Central memory CD8-positive, alpha-beta T cell (primary cell): ENCODE measurements around the gene PROP1.
"Not testable (repeated sequence)": the region's sequence is repeated elsewhere in the genome, so short reads cannot be mapped to it uniquely, and the experiment has no call there.

ENCODE experiments used
- ATAC-seq: fragments of 150-1000 bp; cut with Tn5 transposase; replicated peaks from 2 replicates; pipeline ENCODE4 v1.10.0; 2022; ENCODE audit warnings: mild to moderate bottlenecking, moderate FRiP score, moderate number of reproducible peaks; ENCODE audit not compliant: poor library complexity, severe bottlenecking; ENCODE audit errors: extremely low read depth
- DNase-seq, 2 donors: peaks; one replicate each; pipeline ENCODE4 v3.0.0; 2021; ENCODE audit warnings: low spot score in 2 of 2
- H3K27ac Mint-ChIP-seq: one replicate; pipeline ENCODE4 v1.8.0; 2022; ENCODE audit warnings: low read depth, mild to moderate bottlenecking, moderate library complexity, mixed read lengths
- H3K27me3 Mint-ChIP-seq: one replicate; pipeline ENCODE4 v1.8.0; 2022; ENCODE audit warnings: mixed read lengths
- H3K36me3 Mint-ChIP-seq: one replicate; pipeline ENCODE4 v1.8.0; 2022; ENCODE audit warnings: mild to moderate bottlenecking, moderate library complexity, mixed read lengths; ENCODE audit not compliant: insufficient read depth
- H3K4me1 Mint-ChIP-seq: one replicate; pipeline ENCODE4 v1.8.0; 2022; ENCODE audit warnings: mixed read lengths
- H3K4me3 Mint-ChIP-seq: one replicate; pipeline ENCODE4 v1.8.0; 2022; ENCODE audit warnings: mild to moderate bottlenecking, moderate library complexity, mixed read lengths
- H3K9me3 Mint-ChIP-seq: one replicate; pipeline ENCODE4 v1.8.0; 2022; ENCODE audit warnings: mixed read lengths

The PROP1 gene

DNA sequence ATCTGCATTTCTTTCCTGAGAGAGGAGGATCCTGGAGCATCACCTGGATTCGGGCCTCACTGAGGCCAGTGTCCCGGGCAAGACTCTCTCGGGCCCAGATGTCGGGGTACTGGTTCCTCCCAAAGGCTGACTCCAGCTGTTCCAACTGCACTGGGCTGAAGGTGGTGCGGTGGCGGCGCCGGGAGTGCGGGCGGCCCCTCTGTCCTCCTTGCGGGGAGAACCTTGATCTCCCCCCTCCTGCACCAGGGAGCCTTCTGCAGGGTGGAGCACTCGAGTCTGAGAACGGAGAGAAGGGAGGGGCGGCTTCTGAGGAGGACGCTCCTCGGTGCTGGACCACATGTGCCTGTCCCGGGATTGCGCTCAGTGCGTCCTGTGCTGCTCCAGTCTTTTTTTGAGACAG, 2.0 kb downstream of the PROP1 start:
- no peak overlapping the region for H3K27ac Mint-ChIP-seq
- H3K27me3 Mint-ChIP-seq: peaks cover 26% of the 10 kb centered on the region
- H3K36me3 Mint-ChIP-seq: no peaks in the 10 kb centered on the region
- no peak overlapping the region for H3K4me3 Mint-ChIP-seq
- no peaks in the 10 kb centered on the region for H3K9me3 Mint-ChIP-seq
- ATAC-seq (no peak), DNase-seq (no peak)
- no peaks in the 10 kb centered on the region for H3K4me1 Mint-ChIP-seq

DNA sequence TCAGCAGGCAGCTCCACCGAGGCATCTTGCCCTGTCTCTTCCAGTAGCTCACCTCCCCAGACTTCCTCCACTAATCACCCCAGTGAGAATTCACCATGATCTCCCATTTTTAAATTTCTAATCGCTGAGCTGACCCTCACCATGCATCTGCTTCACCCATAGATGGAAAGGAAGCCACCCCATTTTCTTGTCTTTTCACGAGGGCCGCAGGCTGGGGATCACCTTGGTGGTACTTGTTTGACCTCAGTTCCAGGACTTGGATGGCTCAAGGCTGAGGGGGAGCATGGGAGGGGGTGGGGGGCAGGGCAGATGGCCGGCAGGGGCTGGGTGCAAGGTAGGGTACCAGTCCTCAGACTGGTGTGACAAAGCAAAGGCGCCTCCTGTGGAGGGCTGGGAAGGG, 3.6 kb downstream of the PROP1 start:
- H3K4me1 Mint-ChIP-seq: no peaks in the 10 kb centered on the region
- H3K9me3 Mint-ChIP-seq: no peaks in the 10 kb centered on the region
- no peak overlapping the region for H3K4me3 Mint-ChIP-seq
- H3K27me3 Mint-ChIP-seq: peaks cover 35% of the 10 kb centered on the region
- no peak for DNase-seq
- no peak overlapping the region for H3K27ac Mint-ChIP-seq
- no peak for ATAC-seq
- no peaks in the 10 kb centered on the region for H3K36me3 Mint-ChIP-seq

DNA sequence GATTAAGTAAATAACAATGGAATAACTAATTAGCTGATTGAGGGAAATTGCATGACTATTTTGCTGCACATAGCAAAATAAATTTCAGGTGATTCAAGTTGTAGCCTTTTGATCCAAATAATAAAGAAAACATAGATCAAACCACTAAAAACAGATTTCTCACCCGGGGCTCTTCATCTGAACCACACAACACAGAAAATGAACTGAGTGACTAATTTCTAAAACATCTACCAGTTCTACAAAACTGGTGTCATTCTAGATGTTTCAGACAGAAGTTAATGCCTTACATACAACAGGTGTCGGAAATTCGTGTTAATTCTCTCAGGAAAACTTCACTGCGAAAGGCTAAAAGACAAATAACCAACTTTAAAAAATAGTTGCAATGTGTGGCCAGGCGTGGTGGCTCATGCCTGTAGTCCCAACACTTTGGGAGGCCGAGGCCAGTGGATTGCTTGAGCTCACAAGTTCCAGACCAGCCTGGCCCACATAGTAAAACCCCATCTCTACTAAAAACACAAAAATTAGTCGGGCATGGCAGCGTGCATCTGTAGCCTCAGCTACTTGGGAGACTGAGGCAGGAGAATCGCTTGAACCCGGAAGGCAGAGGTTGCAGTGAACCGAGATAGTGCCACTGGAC, 6.9 kb downstream of the PROP1 start:
- Mint-ChIP-seq H3K9me3 (no peaks in the 10 kb centered on the region), H3K27me3 (peaks cover 58% of the 10 kb centered on the region), H3K36me3 (peaks cover 2% of the 10 kb centered on the region), H3K4me3 (no peak overlapping the region), H3K4me1 (no peaks in the 10 kb centered on the region), H3K27ac (no peak overlapping the region)
- no peak for DNase-seq
- ATAC-seq: no peak

DNA sequence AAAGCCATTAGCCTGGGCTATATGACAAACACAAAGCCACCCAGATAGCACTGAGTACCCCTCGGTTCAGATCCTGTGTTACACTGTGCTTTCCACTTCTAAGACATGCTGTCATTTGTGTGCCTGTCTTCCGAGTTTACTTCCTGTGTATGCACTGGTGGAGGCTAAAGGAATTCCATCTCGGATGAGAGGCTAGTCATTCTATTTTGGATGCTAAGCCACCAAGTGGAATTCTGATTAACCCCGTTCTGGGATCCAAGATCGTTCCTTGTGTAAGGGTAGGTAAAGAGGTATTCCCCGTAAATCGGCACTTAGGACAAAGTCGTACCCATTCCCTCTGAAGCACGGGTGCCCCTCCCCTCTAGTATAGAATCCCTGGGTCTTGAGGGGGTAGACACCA, 8.7 kb downstream of the PROP1 start:
- no peak for ATAC-seq
- peaks cover 75% of the 10 kb centered on the region for H3K27me3 Mint-ChIP-seq

DNA sequence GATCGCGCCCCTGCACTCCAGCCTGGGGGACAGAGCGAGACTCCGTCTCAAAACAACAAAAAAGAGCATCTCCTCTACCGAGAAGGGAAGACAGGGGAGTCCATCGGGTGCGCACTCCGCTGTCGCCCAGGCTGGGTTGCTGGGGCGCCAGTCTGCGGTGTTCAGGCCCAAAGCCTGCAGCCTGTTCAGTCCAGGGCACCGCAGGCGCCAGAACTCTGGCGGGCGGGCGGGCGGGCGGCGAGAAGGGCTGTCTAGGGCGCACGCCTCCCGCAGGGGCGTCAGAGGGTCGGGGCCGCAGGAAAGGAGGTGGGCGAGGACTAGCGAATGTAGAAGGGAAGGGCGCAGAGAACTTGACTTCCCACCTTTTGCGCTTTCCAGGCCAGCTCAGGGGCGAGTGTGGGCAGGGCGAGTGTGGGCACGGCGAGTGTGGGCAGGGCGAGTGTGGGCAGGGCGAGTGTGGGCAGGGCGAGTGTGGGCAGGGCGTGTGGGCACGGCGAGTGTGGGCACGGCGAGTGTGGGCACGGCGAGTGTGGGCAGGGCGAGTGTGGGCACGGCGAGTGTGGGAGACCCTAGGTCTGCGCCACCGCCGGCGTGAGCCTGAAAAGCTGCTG, 10.5 kb downstream of the PROP1 start:
- H3K4me3 Mint-ChIP-seq: peak overlapping the region; percentile 40
- no peak overlapping the region for H3K27ac Mint-ChIP-seq
- ATAC-seq (no peak), DNase-seq (no peak)
- no peaks in the 10 kb centered on the region for H3K9me3 Mint-ChIP-seq
- H3K4me1 Mint-ChIP-seq: no peaks in the 10 kb centered on the region
- peaks cover 2% of the 10 kb centered on the region for H3K36me3 Mint-ChIP-seq
- peaks cover 76% of the 10 kb centered on the region for H3K27me3 Mint-ChIP-seq

More for the DNA sequence above, 8.7 kb downstream of the PROP1 start:
- no peak overlapping the region for H3K27ac Mint-ChIP-seq
- no peaks in the 10 kb centered on the region for H3K9me3 Mint-ChIP-seq
- no peak overlapping the region for H3K4me3 Mint-ChIP-seq
- H3K36me3 Mint-ChIP-seq: peaks cover 2% of the 10 kb centered on the region
- no peak for DNase-seq
- no peaks in the 10 kb centered on the region for H3K4me1 Mint-ChIP-seq

DNA sequence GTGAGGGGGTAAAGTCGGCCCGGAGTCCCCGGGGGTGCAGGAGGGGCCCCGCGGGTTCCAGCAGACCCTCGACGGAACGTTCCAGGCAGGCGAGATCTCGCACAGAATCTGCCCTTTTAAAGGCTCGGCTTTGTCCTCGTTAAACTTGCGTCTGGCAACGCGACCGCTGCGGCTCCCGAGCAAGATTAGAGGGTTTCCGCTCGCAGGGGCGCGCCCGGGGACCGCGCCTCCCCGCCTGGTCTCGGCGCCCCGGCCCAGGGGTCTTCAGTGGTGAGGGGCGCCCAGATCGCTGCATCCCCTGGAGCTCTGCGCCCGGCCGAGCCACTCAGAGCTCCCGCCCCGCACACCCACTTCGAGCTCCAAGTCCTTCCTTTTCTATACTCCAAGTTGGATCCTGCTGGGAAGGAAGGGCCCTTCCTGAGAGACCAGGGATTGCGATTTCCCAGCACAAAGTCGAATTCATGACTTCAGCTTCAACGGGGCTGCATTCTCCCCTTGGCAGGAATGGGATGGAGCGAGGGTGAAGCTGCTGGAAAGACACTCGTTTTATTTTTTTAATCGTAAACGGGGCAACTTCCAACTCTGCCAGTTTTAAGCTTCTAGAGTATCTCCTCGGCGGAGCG, 11.3 kb downstream of the PROP1 start:
- Mint-ChIP-seq H3K4me3 (peak overlapping the region; percentile 40), H3K4me1 (no peaks in the 10 kb centered on the region), H3K27ac (no peak overlapping the region), H3K9me3 (no peaks in the 10 kb centered on the region), H3K36me3 (peaks cover 2% of the 10 kb centered on the region), H3K27me3 (peaks cover 72% of the 10 kb centered on the region)
- DNase-seq (no peak), ATAC-seq (no peak)

DNA sequence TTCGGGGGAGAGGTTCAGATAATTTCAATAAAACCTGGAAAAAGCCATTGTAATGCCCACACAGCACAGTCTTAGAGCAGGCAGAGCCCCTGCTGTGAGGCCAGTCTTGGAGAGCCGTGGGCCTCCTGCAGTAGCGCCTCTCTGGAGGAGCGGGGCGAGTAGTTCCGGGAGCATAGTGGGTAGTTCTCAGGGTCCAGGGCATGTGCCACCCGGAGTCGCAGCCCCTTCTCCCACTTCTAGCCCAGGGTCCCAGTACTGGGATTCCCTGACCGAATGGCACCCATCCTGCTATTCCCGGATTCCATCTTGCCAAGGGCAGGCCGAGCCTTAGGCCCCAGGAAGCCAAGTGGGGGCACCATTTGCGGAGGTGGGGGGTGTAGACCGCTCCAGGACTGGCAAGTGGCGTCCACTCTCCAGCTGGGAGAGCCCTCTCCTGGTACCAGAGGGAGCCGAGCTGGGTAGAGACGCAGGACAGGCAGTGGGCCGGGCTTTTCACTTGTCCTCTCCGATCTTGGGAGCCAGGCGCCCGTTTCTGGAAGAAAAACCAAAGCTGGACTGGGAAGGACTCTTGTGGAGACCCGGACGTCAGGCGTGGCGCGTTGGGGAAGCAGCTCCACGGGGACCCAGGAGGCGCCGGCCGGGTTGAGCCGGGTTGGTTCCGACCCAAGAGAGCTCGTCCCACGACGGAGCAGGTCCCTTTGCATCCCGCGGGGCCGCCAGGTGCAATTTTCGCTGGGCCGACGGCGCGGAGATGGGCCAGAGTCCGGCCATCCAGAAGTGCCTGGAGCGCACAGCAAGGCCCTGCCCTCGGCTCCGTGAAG, 12.1 kb downstream of the PROP1 start:
- H3K27me3 Mint-ChIP-seq: peaks cover 65% of the 10 kb centered on the region
- H3K9me3 Mint-ChIP-seq: no peaks in the 10 kb centered on the region
- ATAC-seq (no peak), DNase-seq (no peak)
- no peak overlapping the region for H3K4me3 Mint-ChIP-seq
- H3K27ac Mint-ChIP-seq: no peak overlapping the region
- no peaks in the 10 kb centered on the region for H3K4me1 Mint-ChIP-seq
- H3K36me3 Mint-ChIP-seq: peaks cover 4% of the 10 kb centered on the region

DNA sequence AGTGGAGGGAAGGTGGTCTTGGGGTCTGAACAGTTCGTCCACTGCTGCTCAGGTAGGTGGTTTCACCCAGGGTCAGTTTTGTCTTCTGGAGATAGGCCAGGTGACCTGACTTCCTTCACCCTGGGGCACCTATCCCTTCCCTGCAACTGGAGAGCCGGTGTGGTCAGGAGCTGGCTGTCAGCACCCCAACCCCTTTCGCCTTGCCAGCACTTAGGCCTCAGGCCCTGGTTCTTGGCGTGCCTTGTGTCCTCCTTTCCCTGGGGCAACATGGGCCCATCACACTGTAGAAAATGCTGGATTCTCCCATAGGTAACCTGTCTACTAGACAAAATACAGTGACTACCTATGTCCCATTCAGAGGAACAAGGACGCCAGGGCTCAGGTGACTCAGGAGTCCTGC, 13.1 kb downstream of the PROP1 start:
- Mint-ChIP-seq H3K27me3 (peaks cover 62% of the 10 kb centered on the region), H3K9me3 (no peaks in the 10 kb centered on the region), H3K4me3 (no peak overlapping the region), H3K36me3 (peaks cover 6% of the 10 kb centered on the region), H3K4me1 (no peaks in the 10 kb centered on the region), H3K27ac (no peak overlapping the region)
- ATAC-seq (no peak), DNase-seq (no peak)

DNA sequence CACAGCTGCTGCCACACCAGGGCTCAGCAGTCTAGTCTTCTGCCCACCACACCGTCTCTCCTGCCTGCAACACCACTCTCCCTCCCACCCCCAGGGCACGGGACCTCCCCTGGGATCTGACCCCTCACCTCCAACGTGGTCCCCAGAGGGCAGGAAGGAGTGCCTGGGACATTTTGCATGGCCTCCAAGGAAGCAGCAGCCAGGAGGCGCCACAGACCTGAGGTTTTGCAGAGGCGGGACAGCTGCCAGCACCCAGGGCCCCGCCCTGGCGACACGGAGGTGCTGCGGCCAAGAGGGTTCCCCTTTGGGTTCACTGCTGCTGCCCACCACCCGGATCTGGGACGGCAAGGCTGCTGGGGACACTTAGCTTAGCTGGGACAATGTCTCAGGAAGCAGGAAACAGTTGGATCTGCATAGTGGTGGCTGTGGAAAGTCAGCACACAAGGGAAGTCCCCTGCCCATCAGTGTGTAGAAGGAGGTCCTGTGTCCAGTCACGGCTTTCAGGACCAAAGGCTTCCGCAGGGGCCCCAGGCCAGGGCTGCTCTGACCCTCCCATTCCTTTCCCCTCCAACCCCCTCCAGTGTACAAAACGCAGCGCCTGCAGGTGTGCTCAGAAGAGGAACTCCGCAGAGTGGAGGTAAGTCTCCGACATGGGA, 13.8 kb downstream of the PROP1 start:
- ATAC-seq (no peak), DNase-seq (no peak)
- Mint-ChIP-seq H3K36me3 (peaks cover 6% of the 10 kb centered on the region), H3K4me1 (no peaks in the 10 kb centered on the region), H3K4me3 (no peak overlapping the region), H3K9me3 (no peaks in the 10 kb centered on the region), H3K27ac (no peak overlapping the region), H3K27me3 (peaks cover 54% of the 10 kb centered on the region)

DNA sequence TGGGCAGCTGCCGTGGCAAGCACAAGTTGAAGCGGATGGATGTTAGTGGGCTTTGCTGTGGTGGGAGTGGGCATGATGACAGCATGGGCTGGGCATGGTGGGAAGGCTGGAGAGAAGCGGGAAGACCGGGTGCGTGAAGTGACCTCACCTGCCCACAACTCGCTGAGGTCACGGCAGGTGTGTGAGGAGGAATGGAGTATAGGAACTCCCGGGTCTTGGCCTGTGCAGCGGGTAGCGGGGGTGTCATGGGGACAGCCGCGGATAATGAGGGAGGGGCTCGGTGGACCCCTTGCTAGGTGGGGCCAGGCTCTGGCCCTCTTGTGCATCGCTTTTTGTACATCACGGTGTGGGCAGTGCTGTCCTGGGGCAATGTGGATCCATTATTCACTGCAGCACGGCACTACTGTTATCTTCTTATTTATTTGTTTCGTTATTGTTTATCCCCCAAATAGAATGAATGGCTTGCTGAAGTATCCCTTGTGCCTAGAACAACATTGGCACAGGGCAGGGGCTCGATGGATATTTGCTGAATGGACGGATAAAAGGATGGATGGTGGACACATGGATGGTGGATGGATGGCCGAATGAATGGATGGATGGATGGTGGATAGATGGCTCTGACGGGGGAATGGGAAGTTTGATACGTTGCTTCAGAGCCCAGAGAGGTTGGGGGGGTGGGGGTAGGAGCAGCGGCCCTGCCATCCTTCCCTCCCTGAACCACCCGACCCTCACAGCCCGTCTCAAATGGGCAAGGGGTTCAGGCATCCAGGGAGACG, 14.6 kb downstream of the PROP1 start:
- no peak overlapping the region for H3K27ac Mint-ChIP-seq
- peaks cover 6% of the 10 kb centered on the region for H3K36me3 Mint-ChIP-seq
- peaks cover 51% of the 10 kb centered on the region for H3K27me3 Mint-ChIP-seq
- ATAC-seq (no peak), DNase-seq (no peak)
- no peaks in the 10 kb centered on the region for H3K4me1 Mint-ChIP-seq
- no peaks in the 10 kb centered on the region for H3K9me3 Mint-ChIP-seq
- no peak overlapping the region for H3K4me3 Mint-ChIP-seq

DNA sequence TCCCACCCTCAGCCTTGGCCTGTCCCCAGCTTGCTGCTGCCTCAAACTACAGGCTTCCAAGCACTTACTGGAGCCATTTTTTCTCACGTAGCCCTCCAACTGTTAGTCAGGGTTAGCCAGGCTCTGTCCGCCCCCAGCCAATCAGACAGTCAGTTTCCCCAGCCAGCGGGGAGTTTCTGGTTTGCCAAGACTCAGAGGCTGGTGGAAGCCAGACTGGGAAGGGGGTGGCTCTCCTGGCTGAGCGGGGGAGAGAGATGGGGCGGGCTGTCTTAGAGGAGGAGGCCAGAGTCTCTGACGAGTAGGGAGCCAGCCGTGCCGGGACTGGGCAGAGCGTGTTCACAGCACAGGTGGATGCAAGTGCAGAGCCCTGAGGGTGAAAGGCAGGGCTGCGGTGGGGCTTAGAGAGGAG, 15.3 kb downstream of the PROP1 start:
- no peaks in the 10 kb centered on the region for H3K9me3 Mint-ChIP-seq
- no peak overlapping the region for H3K27ac Mint-ChIP-seq
- no peaks in the 10 kb centered on the region for H3K4me1 Mint-ChIP-seq
- H3K4me3 Mint-ChIP-seq: no peak overlapping the region
- peaks cover 48% of the 10 kb centered on the region for H3K27me3 Mint-ChIP-seq
- ATAC-seq (no peak), DNase-seq (no peak)
- H3K36me3 Mint-ChIP-seq: peaks cover 6% of the 10 kb centered on the region

DNA sequence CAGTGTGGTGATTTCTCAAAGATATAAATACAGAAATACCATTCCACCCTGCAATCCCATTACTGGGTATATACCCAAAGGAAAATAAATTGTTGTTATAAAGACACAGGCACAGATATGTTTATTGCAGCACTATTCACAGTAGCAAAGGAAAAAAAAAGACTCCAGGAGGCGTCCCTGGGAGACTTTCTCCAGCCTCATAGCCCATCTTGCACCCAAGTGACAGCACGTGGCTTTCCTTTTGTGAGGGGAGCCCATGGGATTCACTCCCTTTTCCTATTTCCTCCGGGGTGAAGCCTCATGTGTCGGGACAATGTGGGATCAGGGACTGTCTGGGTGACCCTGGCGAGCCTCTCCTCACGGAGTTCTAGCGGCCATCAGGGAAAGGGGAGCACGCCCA, 18.4 kb downstream of the PROP1 start:
- H3K4me3 Mint-ChIP-seq, H3K36me3 Mint-ChIP-seq, H3K27ac Mint-ChIP-seq, DNase-seq, ATAC-seq, H3K4me1 Mint-ChIP-seq, H3K9me3 Mint-ChIP-seq: not testable (repeated sequence)
- peaks cover 31% of the 10 kb centered on the region for H3K27me3 Mint-ChIP-seq
